ENCODE measurements around the gene TRAM2. TPM values are rescaled to one million over a fixed set of nuclear protein-coding genes. Genes with fewer than 3 reads are reported as not detected.

The TRAM2 gene
- polyA plus RNA-seq, 1 donor: 44.1 TPM

- 92% methylated on average over 7 of the region's 7 CpGs for WGBS (ENCODE audit: insufficient coverage, low lambda C conversion rate)
- no peak for DNase-seq
- H3K27me3 ChIP-seq (ENCODE audit: control insufficient read depth, insufficient read depth, low read length): no peaks in the 10 kb centered on the region
- peaks cover 4% of the 10 kb centered on the region for H3K36me3 ChIP-seq (ENCODE audit: control insufficient read depth, insufficient read depth, low read length)
- H3K27ac ChIP-seq (ENCODE audit: low read length): no peak overlapping the region
- no peaks in the 10 kb centered on the region for H3K9me3 ChIP-seq (ENCODE audit: control insufficient read depth, low read depth, low read length)
- no peak overlapping the region for H3K4me3 ChIP-seq (ENCODE audit: low read length)
- H3K4me1 ChIP-seq (ENCODE audit: control insufficient read depth, insufficient read depth, low read length): peaks cover 4% of the 10 kb centered on the region
These were observed 4.0 kb upstream of the TRAM2 start for GRCh38 chr6:52580905-52581304.

- DNase-seq: no peak
- no peak overlapping the region for H3K27ac ChIP-seq (ENCODE audit: low read length)
- H3K4me1 ChIP-seq (ENCODE audit: control insufficient read depth, insufficient read depth, low read length): peaks cover 15% of the 10 kb centered on the region
- peaks cover 4% of the 10 kb centered on the region for H3K36me3 ChIP-seq (ENCODE audit: control insufficient read depth, insufficient read depth, low read length)
- no peak overlapping the region for H3K4me3 ChIP-seq (ENCODE audit: low read length)
- no peaks in the 10 kb centered on the region for H3K27me3 ChIP-seq (ENCODE audit: control insufficient read depth, insufficient read depth, low read length)
- WGBS (ENCODE audit: insufficient coverage, low lambda C conversion rate): 100% methylated on average over 1 of the region's 6 CpGs
- no peaks in the 10 kb centered on the region for H3K9me3 ChIP-seq (ENCODE audit: control insufficient read depth, low read depth, low read length)
These were observed 2.3 kb upstream of the TRAM2 start for GRCh38 chr6:52579006-52579660.

- WGBS (ENCODE audit: insufficient coverage, low lambda C conversion rate): no CpG with 5 or more reads among the region's 9 CpGs
- DNase-seq: peak in 1 of 2 donors; percentile 61
- Histone ChIP-seq H3K9me3 (ENCODE audit: control insufficient read depth, low read depth, low read length) (no peaks in the 10 kb centered on the region), H3K4me1 (ENCODE audit: control insufficient read depth, insufficient read depth, low read length) (peaks cover 27% of the 10 kb centered on the region), H3K27me3 (ENCODE audit: control insufficient read depth, insufficient read depth, low read length) (no peaks in the 10 kb centered on the region), H3K4me3 (ENCODE audit: low read length) (peak overlapping the region; percentile 73), H3K36me3 (ENCODE audit: control insufficient read depth, insufficient read depth, low read length) (peaks cover 4% of the 10 kb centered on the region), H3K27ac (ENCODE audit: low read length) (peak overlapping the region; percentile 93)
These were observed 1.1 kb upstream of the TRAM2 start for GRCh38 chr6:52577778-52578463.

GRCh38 chr6:52576392-52577021 lies 353 bp downstream of the TRAM2 start:
- Histone ChIP-seq H3K9me3 (ENCODE audit: control insufficient read depth, low read depth, low read length) (no peaks in the 10 kb centered on the region), H3K27me3 (ENCODE audit: control insufficient read depth, insufficient read depth, low read length) (no peaks in the 10 kb centered on the region), H3K4me3 (ENCODE audit: low read length) (peak overlapping the region; percentile 89), H3K4me1 (ENCODE audit: control insufficient read depth, insufficient read depth, low read length) (peaks cover 36% of the 10 kb centered on the region), H3K27ac (ENCODE audit: low read length) (peak overlapping the region; percentile 46), H3K36me3 (ENCODE audit: control insufficient read depth, insufficient read depth, low read length) (no peaks in the 10 kb centered on the region)
- WGBS (ENCODE audit: insufficient coverage, low lambda C conversion rate): no CpG with 5 or more reads among the region's 51 CpGs
- DNase-seq: peak; percentile 69 to 89

- WGBS (ENCODE audit: insufficient coverage, low lambda C conversion rate): no CpG with 5 or more reads among the region's 8 CpGs
- peak overlapping the region; percentile 89 for H3K4me3 ChIP-seq (ENCODE audit: low read length)
- H3K27ac ChIP-seq (ENCODE audit: low read length): peak overlapping the region; percentile 46
- H3K9me3 ChIP-seq (ENCODE audit: control insufficient read depth, low read depth, low read length): no peaks in the 10 kb centered on the region
- no peaks in the 10 kb centered on the region for H3K27me3 ChIP-seq (ENCODE audit: control insufficient read depth, insufficient read depth, low read length)
- peak in 1 of 2 donors; percentile 40 for DNase-seq
- H3K4me1 ChIP-seq (ENCODE audit: control insufficient read depth, insufficient read depth, low read length): peaks cover 41% of the 10 kb centered on the region
- no peaks in the 10 kb centered on the region for H3K36me3 ChIP-seq (ENCODE audit: control insufficient read depth, insufficient read depth, low read length)
These were observed 837 bp downstream of the TRAM2 start for GRCh38 chr6:52576054-52576391.

- Histone ChIP-seq H3K36me3 (ENCODE audit: control insufficient read depth, insufficient read depth, low read length) (no peaks in the 10 kb centered on the region), H3K27ac (ENCODE audit: low read length) (peak overlapping the region; percentile 46), H3K27me3 (ENCODE audit: control insufficient read depth, insufficient read depth, low read length) (no peaks in the 10 kb centered on the region), H3K9me3 (ENCODE audit: control insufficient read depth, low read depth, low read length) (no peaks in the 10 kb centered on the region), H3K4me1 (ENCODE audit: control insufficient read depth, insufficient read depth, low read length) (peaks cover 46% of the 10 kb centered on the region), H3K4me3 (ENCODE audit: low read length) (peak overlapping the region; percentile 89)
- 90% methylated on average over 2 of the region's 10 CpGs for WGBS (ENCODE audit: insufficient coverage, low lambda C conversion rate)
- DNase-seq: peak in 1 of 2 donors; percentile 43
These were observed 1.4 kb downstream of the TRAM2 start for GRCh38 chr6:52575502-52575892.

GRCh38 chr6:52574709-52575501 lies 2.0 kb downstream of the TRAM2 start:
- Histone ChIP-seq H3K4me1 (ENCODE audit: control insufficient read depth, insufficient read depth, low read length) (peaks cover 52% of the 10 kb centered on the region), H3K27me3 (ENCODE audit: control insufficient read depth, insufficient read depth, low read length) (no peaks in the 10 kb centered on the region), H3K27ac (ENCODE audit: low read length) (peak overlapping the region; percentile 46), H3K36me3 (ENCODE audit: control insufficient read depth, insufficient read depth, low read length) (no peaks in the 10 kb centered on the region), H3K4me3 (ENCODE audit: low read length) (peak overlapping the region; percentile 89), H3K9me3 (ENCODE audit: control insufficient read depth, low read depth, low read length) (no peaks in the 10 kb centered on the region)
- WGBS (ENCODE audit: insufficient coverage, low lambda C conversion rate): no CpG with 5 or more reads among the region's 13 CpGs
- DNase-seq: peak; percentile 66 to 85

- Histone ChIP-seq H3K9me3 (ENCODE audit: control insufficient read depth, low read depth, low read length) (no peaks in the 10 kb centered on the region), H3K27me3 (ENCODE audit: control insufficient read depth, insufficient read depth, low read length) (no peaks in the 10 kb centered on the region), H3K4me1 (ENCODE audit: control insufficient read depth, insufficient read depth, low read length) (peaks cover 57% of the 10 kb centered on the region), H3K4me3 (ENCODE audit: low read length) (no peak overlapping the region), H3K36me3 (ENCODE audit: control insufficient read depth, insufficient read depth, low read length) (no peaks in the 10 kb centered on the region), H3K27ac (ENCODE audit: low read length) (no peak overlapping the region)
- no peak for DNase-seq
- whole genome bisulfite sequencing (ENCODE audit: insufficient coverage, low lambda C conversion rate): no CpG with 5 or more reads among the region's 2 CpGs
These were observed 3.6 kb downstream of the TRAM2 start for GRCh38 chr6:52573295-52573694.

- Histone ChIP-seq H3K36me3 (ENCODE audit: control insufficient read depth, insufficient read depth, low read length) (no peaks in the 10 kb centered on the region), H3K27ac (ENCODE audit: low read length) (no peak overlapping the region), H3K4me1 (ENCODE audit: control insufficient read depth, insufficient read depth, low read length) (peaks cover 59% of the 10 kb centered on the region), H3K4me3 (ENCODE audit: low read length) (no peak overlapping the region), H3K27me3 (ENCODE audit: control insufficient read depth, insufficient read depth, low read length) (no peaks in the 10 kb centered on the region), H3K9me3 (ENCODE audit: control insufficient read depth, low read depth, low read length) (no peaks in the 10 kb centered on the region)
- WGBS (ENCODE audit: insufficient coverage, low lambda C conversion rate): no CpG with 5 or more reads among the region's 4 CpGs
- no peak for DNase-seq
These were observed 4.3 kb downstream of the TRAM2 start for GRCh38 chr6:52572536-52572935.

- peak overlapping the region; percentile 42 for H3K27ac ChIP-seq (ENCODE audit: low read length)
- H3K27me3 ChIP-seq (ENCODE audit: control insufficient read depth, insufficient read depth, low read length): no peaks in the 10 kb centered on the region
- H3K4me3 ChIP-seq (ENCODE audit: low read length): no peak overlapping the region
- H3K9me3 ChIP-seq (ENCODE audit: control insufficient read depth, low read depth, low read length): no peaks in the 10 kb centered on the region
- H3K4me1 ChIP-seq (ENCODE audit: control insufficient read depth, insufficient read depth, low read length): peaks cover 71% of the 10 kb centered on the region
- DNase-seq: peak in 1 of 2 donors; percentile 70
- no peaks in the 10 kb centered on the region for H3K36me3 ChIP-seq (ENCODE audit: control insufficient read depth, insufficient read depth, low read length)
- WGBS (ENCODE audit: insufficient coverage, low lambda C conversion rate): no CpG with 5 or more reads among the region's 10 CpGs
These were observed 5.6 kb downstream of the TRAM2 start for GRCh38 chr6:52571099-52571755.
